ENCODE measurements around the gene COG8. TPM values are rescaled to one million over a fixed set of nuclear protein-coding genes. Genes with fewer than 3 reads are reported as not detected.

COG8 gene
- total and polyA plus RNA-seq, 10 of the 15 experiments (the other 5 are each of a cell fraction or from before 2014, with no cell fraction given), result 2.8 to 39.6 (median 23.8) TPM

Other genes starting within 250 kb of the COG8 start
Only the 7 nearest of the 11 such genes appear.
- 5.2 and 6.9 TPM in 2 replicates for gene SNTB2, start 152.4 kb downstream of the COG8 start, total RNA-seq (2014; rRNA removed)
- gene SNTB2, start 152.4 kb downstream of the COG8 start, total RNA-seq (2014; rRNA removed; fragmentation: Illumina TruSeq; extraction: Trizol), result 4.8 and 5.5 TPM in 2 replicates
- gene SNTB2, start 152.4 kb downstream of the COG8 start, total RNA-seq (2021), result 12.7 and 15.7 TPM in 2 replicates
- 6.6 TPM in 2 replicates for gene SNTB2, start 152.4 kb downstream of the COG8 start, polyA plus RNA-seq (2011; rRNA removed)
- gene SNTB2, start 152.4 kb downstream of the COG8 start, polyA plus RNA-seq (2014; fragmentation: Illumina TruSeq; extraction: Trizol), result 4.7 and 4.8 TPM in 2 replicates
- gene SNTB2, start 152.4 kb downstream of the COG8 start, polyA plus RNA-seq (2014; fragmentation: Nextera tagmentation; extraction: Ambion mirVana), result 1 to 10 TPM; 1.2 to 1.4 TPM
- 6.5 and 7.9 TPM in 2 replicates for gene SNTB2, start 152.4 kb downstream of the COG8 start, polyA plus RNA-seq (2014; rRNA removed)
- gene SNTB2, start 152.4 kb downstream of the COG8 start, polyA plus RNA-seq (2016; fragmentation: Nextera tagmentation; extraction: Ambion mirVana), result 1 to 10 TPM; 1.3 to 2.2 TPM
- gene VPS4A, start 28.2 kb downstream of the COG8 start, total RNA-seq (2014; rRNA removed), result 21.4 and 22.5 TPM in 2 replicates
- gene VPS4A, start 28.2 kb downstream of the COG8 start, total RNA-seq (2014; rRNA removed; fragmentation: Illumina TruSeq; extraction: Trizol), result 16.1 and 17.2 TPM in 2 replicates
- 21.4 and 22.2 TPM in 2 replicates for gene VPS4A, start 28.2 kb downstream of the COG8 start, total RNA-seq (2021)
- gene VPS4A, start 28.2 kb downstream of the COG8 start, polyA plus RNA-seq (2011; rRNA removed), result 5.7 and 8.7 TPM in 2 replicates
- 13.8 and 22.2 TPM in 2 replicates for gene VPS4A, start 28.2 kb downstream of the COG8 start, polyA plus RNA-seq (2014; fragmentation: Illumina TruSeq; extraction: Trizol)
- 1 to 10 TPM; 5.2 to 8.7 TPM for gene VPS4A, start 28.2 kb downstream of the COG8 start, polyA plus RNA-seq (2014; fragmentation: Nextera tagmentation; extraction: Ambion mirVana)
- gene VPS4A, start 28.2 kb downstream of the COG8 start, polyA plus RNA-seq (2014; rRNA removed), result 20.3 and 24.0 TPM in 2 replicates
- gene VPS4A, start 28.2 kb downstream of the COG8 start, polyA plus RNA-seq (2016; fragmentation: Nextera tagmentation; extraction: Ambion mirVana), result 10 to 100 TPM; 34.6 to 36.3 TPM
- gene PDF, start 9.0 kb downstream of the COG8 start, total RNA-seq (2014; rRNA removed), result 32.5 and 42.0 TPM in 2 replicates
- gene PDF, start 9.0 kb downstream of the COG8 start, total RNA-seq (2014; rRNA removed; fragmentation: Illumina TruSeq; extraction: Trizol), result 2.4 and 3.0 TPM in 2 replicates
- gene PDF, start 9.0 kb downstream of the COG8 start, total RNA-seq (2021), result 25.8 and 28.7 TPM in 2 replicates
- 1.4 and 4.6 TPM in 2 replicates for gene PDF, start 9.0 kb downstream of the COG8 start, polyA plus RNA-seq (2011; rRNA removed)
- 1.9 and 2.4 TPM in 2 replicates for gene PDF, start 9.0 kb downstream of the COG8 start, polyA plus RNA-seq (2014; fragmentation: Illumina TruSeq; extraction: Trizol)
- gene PDF, start 9.0 kb downstream of the COG8 start, polyA plus RNA-seq (2014; fragmentation: Nextera tagmentation; extraction: Ambion mirVana), result under 1 TPM; 0.13 to 0.37 TPM
- 30.1 and 37.6 TPM in 2 replicates for gene PDF, start 9.0 kb downstream of the COG8 start, polyA plus RNA-seq (2014; rRNA removed)
- gene PDF, start 9.0 kb downstream of the COG8 start, polyA plus RNA-seq (2016; fragmentation: Nextera tagmentation; extraction: Ambion mirVana), result 10 to 100 TPM; 38.5 to 44.1 TPM
- gene NIP7, start 208 bp upstream of the COG8 start, total RNA-seq (2014; rRNA removed), result 35.5 and 43.2 TPM in 2 replicates
- 54.1 and 58.9 TPM in 2 replicates for gene NIP7, start 208 bp upstream of the COG8 start, total RNA-seq (2014; rRNA removed; fragmentation: Illumina TruSeq; extraction: Trizol)
- gene NIP7, start 208 bp upstream of the COG8 start, total RNA-seq (2021), result 38.5 and 39.1 TPM in 2 replicates
- 18.8 and 20.7 TPM in 2 replicates for gene NIP7, start 208 bp upstream of the COG8 start, polyA plus RNA-seq (2011; rRNA removed)
- 57.7 and 68.6 TPM in 2 replicates for gene NIP7, start 208 bp upstream of the COG8 start, polyA plus RNA-seq (2014; fragmentation: Illumina TruSeq; extraction: Trizol)
- gene NIP7, start 208 bp upstream of the COG8 start, polyA plus RNA-seq (2014; fragmentation: Nextera tagmentation; extraction: Ambion mirVana), result 10 to 100 TPM; 57.8 to 62.9 TPM
- 35.5 and 38.6 TPM in 2 replicates for gene NIP7, start 208 bp upstream of the COG8 start, polyA plus RNA-seq (2014; rRNA removed)
- 10 to 100 TPM; 56.6 to 56.7 TPM for gene NIP7, start 208 bp upstream of the COG8 start, polyA plus RNA-seq (2016; fragmentation: Nextera tagmentation; extraction: Ambion mirVana)
- gene TMED6, start 12.2 kb upstream of the COG8 start, total RNA-seq (2014; rRNA removed), result 0.27 and 0.40 TPM in 2 replicates
- 0.37 and 1.1 TPM in 2 replicates for gene TMED6, start 12.2 kb upstream of the COG8 start, total RNA-seq (2014; rRNA removed; fragmentation: Illumina TruSeq; extraction: Trizol)
- 0.48 and 1.7 TPM in 2 replicates for gene TMED6, start 12.2 kb upstream of the COG8 start, total RNA-seq (2021)
- gene TMED6, start 12.2 kb upstream of the COG8 start, polyA plus RNA-seq (2011; rRNA removed), result 0.30 and 0.36 TPM in 2 replicates
- gene TMED6, start 12.2 kb upstream of the COG8 start, polyA plus RNA-seq (2014; fragmentation: Illumina TruSeq; extraction: Trizol), result 0.78 and 1.4 TPM in 2 replicates
- under 1 TPM; 0.40 to 0.80 TPM for gene TMED6, start 12.2 kb upstream of the COG8 start, polyA plus RNA-seq (2014; fragmentation: Nextera tagmentation; extraction: Ambion mirVana)
- 0.27 and 0.52 TPM in 2 replicates for gene TMED6, start 12.2 kb upstream of the COG8 start, polyA plus RNA-seq (2014; rRNA removed)
- gene TMED6, start 12.2 kb upstream of the COG8 start, polyA plus RNA-seq (2016; fragmentation: Nextera tagmentation; extraction: Ambion mirVana), result under 1 TPM; 0.78 to 0.83 TPM
- 11.1 and 12.6 TPM in 2 replicates for gene TERF2, start 46.4 kb upstream of the COG8 start, total RNA-seq (2014; rRNA removed)
- 16.3 and 16.8 TPM in 2 replicates for gene TERF2, start 46.4 kb upstream of the COG8 start, total RNA-seq (2014; rRNA removed; fragmentation: Illumina TruSeq; extraction: Trizol)
- 35.7 and 40.9 TPM in 2 replicates for gene TERF2, start 46.4 kb upstream of the COG8 start, total RNA-seq (2021)
- 20.2 and 22.8 TPM in 2 replicates for gene TERF2, start 46.4 kb upstream of the COG8 start, polyA plus RNA-seq (2011; rRNA removed)
- 45.1 and 47.5 TPM in 2 replicates for gene TERF2, start 46.4 kb upstream of the COG8 start, polyA plus RNA-seq (2014; fragmentation: Illumina TruSeq; extraction: Trizol)
- 10 to 100 TPM; 15.7 to 18.2 TPM for gene TERF2, start 46.4 kb upstream of the COG8 start, polyA plus RNA-seq (2014; fragmentation: Nextera tagmentation; extraction: Ambion mirVana)
- 19.8 and 22.4 TPM in 2 replicates for gene TERF2, start 46.4 kb upstream of the COG8 start, polyA plus RNA-seq (2014; rRNA removed)
- gene TERF2, start 46.4 kb upstream of the COG8 start, polyA plus RNA-seq (2016; fragmentation: Nextera tagmentation; extraction: Ambion mirVana), result 10 to 100 TPM in 1 of 2 experiments, 1 to 10 TPM in 1; 4.8 to 17.1 TPM
- gene CYB5B, start 85.1 kb upstream of the COG8 start, total RNA-seq (2014; rRNA removed), result 161 and 206 TPM in 2 replicates
- gene CYB5B, start 85.1 kb upstream of the COG8 start, total RNA-seq (2014; rRNA removed; fragmentation: Illumina TruSeq; extraction: Trizol), result 175 and 180 TPM in 2 replicates
- 168 TPM in 2 replicates for gene CYB5B, start 85.1 kb upstream of the COG8 start, total RNA-seq (2021)
- gene CYB5B, start 85.1 kb upstream of the COG8 start, polyA plus RNA-seq (2011; rRNA removed), result 293 and 322 TPM in 2 replicates
- 305 and 355 TPM in 2 replicates for gene CYB5B, start 85.1 kb upstream of the COG8 start, polyA plus RNA-seq (2014; fragmentation: Illumina TruSeq; extraction: Trizol)
- 100 to 1,000 TPM; 170 to 182 TPM for gene CYB5B, start 85.1 kb upstream of the COG8 start, polyA plus RNA-seq (2014; fragmentation: Nextera tagmentation; extraction: Ambion mirVana)
- 141 and 145 TPM in 2 replicates for gene CYB5B, start 85.1 kb upstream of the COG8 start, polyA plus RNA-seq (2014; rRNA removed)
- gene CYB5B, start 85.1 kb upstream of the COG8 start, polyA plus RNA-seq (2016; fragmentation: Nextera tagmentation; extraction: Ambion mirVana), result 100 to 1,000 TPM; 239 to 244 TPM